Sigmoid colon (tissue), 7 donors: Measurements from ENCODE around the gene IFITM10. TPM values are rescaled to one million over a fixed set of nuclear protein-coding genes. Genes with fewer than 3 reads are reported as not detected.

ENCODE experiments used
- DNase-seq: peaks from one replicate; pipeline ENCODE4 v3.0.0-alpha.2; 2019
- H3K27ac ChIP-seq, 4 donors: fragments of 200-600 bp; sonication (generic); one replicate each; pipeline ENCODE4 v1.5.1; 2016 to 2019; ENCODE audit warnings: mild to moderate bottlenecking in 1 of 4
- H3K27me3 ChIP-seq, 3 donors: fragments of 200-600 bp; sonication (generic); one replicate each; pipeline ENCODE4 v1.5.1; 2019; ENCODE audit warnings: mild to moderate bottlenecking in 1 of 3
- H3K36me3 ChIP-seq, 4 donors: fragments of 200-600 bp; sonication (generic); one replicate each; pipeline ENCODE4 v1.5.1; 2016 to 2019
- H3K4me1 ChIP-seq, 4 donors: fragments of 200-600 bp; sonication (generic); one replicate each; pipeline ENCODE4 v1.5.1; 2017 to 2019
- H3K4me3 ChIP-seq, 4 donors: fragments of 200-600 bp; sonication (generic); one replicate each; pipeline ENCODE4 v1.5.1; 2017 to 2019; ENCODE audit warnings: mild to moderate bottlenecking in 2 of 4, moderate library complexity in 1 of 4
- H3K9me3 ChIP-seq, 4 donors: fragments of 200-600 bp in 3 of 4; sonication (generic) in 3 of 4; one replicate each; pipeline versions ENCODE4 v1.5.1 to v1.6.1; 2013 to 2019
- EP300 ChIP-seq, 4 donors: sonication (generic); formaldehyde crosslinking; IDR thresholded peaks; one replicate each; pipeline ENCODE4 v1.6.1; 2017; ENCODE audit warnings: antibody characterized with exemption in 4 of 4
- POLR2A ChIP-seq, 2 donors: fragments of 450-650 bp; IDR thresholded peaks; one replicate each; pipeline ENCODE4 v1.6.1; 2016; ENCODE audit warnings: antibody characterized with exemption in 2 of 2, mild to moderate bottlenecking in 2 of 2, moderate library complexity in 2 of 2
- POLR2AphosphoS5 ChIP-seq, 4 donors: sonication (generic); formaldehyde crosslinking; IDR thresholded peaks; one replicate each; pipeline ENCODE4 v1.6.1; 2017; ENCODE audit warnings: antibody characterized with exemption in 4 of 4
- WGBS, 2 donors: extraction: QIAGEN DNeasy Blood & Tissue Kit; methylation state at CpG; one replicate each; pipeline ENCODE4 v1.1.7; 2013; 5-methylcytosine and 5-hydroxymethylcytosine counted together
- intact Hi-C: fragments of 100-400 bp; cut with DNase I; formaldehyde crosslinking; loops from one replicate; pipeline ENCODE4 v1.15.1; 2023
- polyA plus RNA-seq, 3 donors: library from polyadenylated mRNA; stranded (reverse); fragments of 200-250 nt; gene quantifications; one replicate each; pipeline ENCODE4 v1.2.3, GENCODE V29; 2013
- total RNA-seq, 4 donors: library from RNA; depleted of rRNA; stranded (reverse); fragments of >200 nt; gene quantifications; one replicate each; pipeline ENCODE4 v1.1.0, GENCODE V29; 2016
- TF ChIP-seq, protein P1 (sequence below), 4 experiments: fragments of 450-650 bp in 3 of 4; fragments of 200-600 bp in 1 of 4; IDR thresholded peaks; one replicate each; pipeline ENCODE4 v1.5.1; 2016 to 2019; ENCODE audit warnings: antibody characterized with exemption in 4 of 4, mild to moderate bottlenecking in 3 of 4, moderate library complexity in 2 of 4
- donor health status: healthy with polysubstance abuse.
- donor health status: Bipolar disorder and iron deficiency.
- donor health status: healthy.

The IFITM10 gene
- total and polyA plus RNA-seq, 7 donors = 0.36 to 1.4 (median 0.60) TPM; not detected in 2

GRCh38 chr11:1736447-1736992 is 13.9 kb downstream of the IFITM10 start:
- intact Hi-C loops = no loop called here
- no peak for DNase-seq
- Histone ChIP-seq H3K36me3 (no peaks in the 10 kb centered on the region), H3K4me1 (no peaks in the 10 kb centered on the region), H3K9me3 (peaks cover 3 to 13% (median 10%) of the 10 kb centered on the region in 4 donors), H3K4me3 (no peak overlapping the region), H3K27me3 (peaks cover 0 to 78% (median 48%) of the 10 kb centered on the region in 3 donors), H3K27ac (no peak overlapping the region)
- WGBS, 2 donors = 61 to 75% methylated on average over 3 of the region's 3 CpGs
- TF ChIP-seq EP300 (IDR thresholded peaks at IDR 0.05) (no peak), POLR2AphosphoS5 (IDR thresholded peaks at IDR 0.05) (no peak), POLR2A (IDR thresholded peaks at IDR 0.05) (no peak)
- TF ChIP-seq, protein P1, sequence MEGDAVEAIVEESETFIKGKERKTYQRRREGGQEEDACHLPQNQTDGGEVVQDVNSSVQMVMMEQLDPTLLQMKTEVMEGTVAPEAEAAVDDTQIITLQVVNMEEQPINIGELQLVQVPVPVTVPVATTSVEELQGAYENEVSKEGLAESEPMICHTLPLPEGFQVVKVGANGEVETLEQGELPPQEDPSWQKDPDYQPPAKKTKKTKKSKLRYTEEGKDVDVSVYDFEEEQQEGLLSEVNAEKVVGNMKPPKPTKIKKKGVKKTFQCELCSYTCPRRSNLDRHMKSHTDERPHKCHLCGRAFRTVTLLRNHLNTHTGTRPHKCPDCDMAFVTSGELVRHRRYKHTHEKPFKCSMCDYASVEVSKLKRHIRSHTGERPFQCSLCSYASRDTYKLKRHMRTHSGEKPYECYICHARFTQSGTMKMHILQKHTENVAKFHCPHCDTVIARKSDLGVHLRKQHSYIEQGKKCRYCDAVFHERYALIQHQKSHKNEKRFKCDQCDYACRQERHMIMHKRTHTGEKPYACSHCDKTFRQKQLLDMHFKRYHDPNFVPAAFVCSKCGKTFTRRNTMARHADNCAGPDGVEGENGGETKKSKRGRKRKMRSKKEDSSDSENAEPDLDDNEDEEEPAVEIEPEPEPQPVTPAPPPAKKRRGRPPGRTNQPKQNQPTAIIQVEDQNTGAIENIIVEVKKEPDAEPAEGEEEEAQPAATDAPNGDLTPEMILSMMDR (IDR thresholded peaks at IDR 0.05) = no peak

DNA sequence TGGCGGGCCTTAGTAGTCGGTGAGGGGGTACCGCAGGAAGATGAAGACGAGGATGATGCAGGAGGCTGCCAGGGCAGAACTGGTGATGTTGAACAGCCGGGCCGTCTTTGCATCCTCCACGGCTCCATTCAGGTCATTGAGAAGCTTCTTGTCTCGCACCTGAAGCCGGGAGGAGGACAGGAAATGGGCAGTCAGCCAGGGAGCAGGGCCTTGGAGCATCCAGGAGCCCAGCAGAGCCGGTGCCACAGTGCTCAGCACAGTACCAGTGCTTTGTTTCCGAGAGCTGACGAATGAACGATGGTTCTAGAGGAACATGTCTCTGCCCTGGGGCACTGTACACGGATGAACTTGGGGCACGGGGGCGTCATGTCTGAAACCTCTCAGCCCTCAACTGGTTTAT is 15.1 kb downstream of the IFITM10 start:
- no peak overlapping the region for H3K4me3 ChIP-seq
- intact Hi-C loops = no loop called here
- H3K9me3 ChIP-seq = peaks cover 3 to 13% (median 10%) of the 10 kb centered on the region in 4 donors
- DNase-seq = no peak
- TF ChIP-seq POLR2A (IDR thresholded peaks at IDR 0.05) (no peak), POLR2AphosphoS5 (IDR thresholded peaks at IDR 0.05) (no peak), EP300 (IDR thresholded peaks at IDR 0.05) (no peak)
- TF ChIP-seq, protein P1 (IDR thresholded peaks at IDR 0.05) = no peak
- H3K36me3 ChIP-seq = no peaks in the 10 kb centered on the region
- 78 to 84% methylated on average over 16 of the region's 16 CpGs for WGBS, 2 donors
- H3K27ac ChIP-seq = no peak overlapping the region
- H3K27me3 ChIP-seq = peaks cover 0 to 82% (median 49%) of the 10 kb centered on the region in 3 donors
- H3K4me1 ChIP-seq = no peaks in the 10 kb centered on the region

DNA sequence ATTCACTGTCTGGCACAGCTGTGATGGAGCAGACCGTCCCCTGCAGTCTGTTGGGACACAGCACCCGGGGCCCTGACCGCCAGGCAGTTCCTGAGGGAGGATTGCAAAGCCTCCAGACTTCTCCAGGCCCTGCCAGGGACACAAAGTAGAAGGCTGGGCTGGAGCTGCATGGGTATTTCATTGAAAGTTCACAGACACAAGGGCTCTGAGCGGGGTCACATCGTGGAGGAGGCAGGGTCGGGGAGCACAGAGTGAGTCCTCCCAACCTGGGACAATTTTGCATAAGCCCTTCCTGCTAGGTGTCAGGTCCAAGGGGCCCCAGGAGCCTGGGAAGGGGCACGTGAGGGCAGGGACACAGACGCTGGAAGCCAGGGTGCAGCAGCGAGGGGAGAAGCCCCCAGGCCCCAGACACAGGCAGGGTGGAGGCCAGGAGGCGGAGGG is 15.7 kb downstream of the IFITM10 start:
- DNase-seq = no peak
- no peak overlapping the region for H3K27ac ChIP-seq
- intact Hi-C loops = no loop called here
- TF ChIP-seq, protein P1 (IDR thresholded peaks at IDR 0.05) = no peak
- TF ChIP-seq POLR2A (IDR thresholded peaks at IDR 0.05) (no peak), POLR2AphosphoS5 (IDR thresholded peaks at IDR 0.05) (no peak), EP300 (IDR thresholded peaks at IDR 0.05) (no peak)
- H3K9me3 ChIP-seq = peaks cover 3 to 13% (median 10%) of the 10 kb centered on the region in 4 donors
- no peak overlapping the region for H3K4me3 ChIP-seq
- no peaks in the 10 kb centered on the region for H3K4me1 ChIP-seq
- peaks cover 0 to 87% (median 55%) of the 10 kb centered on the region in 3 donors for H3K27me3 ChIP-seq
- 57 to 63% methylated on average over 10 of the region's 10 CpGs for WGBS, 2 donors
- no peaks in the 10 kb centered on the region for H3K36me3 ChIP-seq

DNA sequence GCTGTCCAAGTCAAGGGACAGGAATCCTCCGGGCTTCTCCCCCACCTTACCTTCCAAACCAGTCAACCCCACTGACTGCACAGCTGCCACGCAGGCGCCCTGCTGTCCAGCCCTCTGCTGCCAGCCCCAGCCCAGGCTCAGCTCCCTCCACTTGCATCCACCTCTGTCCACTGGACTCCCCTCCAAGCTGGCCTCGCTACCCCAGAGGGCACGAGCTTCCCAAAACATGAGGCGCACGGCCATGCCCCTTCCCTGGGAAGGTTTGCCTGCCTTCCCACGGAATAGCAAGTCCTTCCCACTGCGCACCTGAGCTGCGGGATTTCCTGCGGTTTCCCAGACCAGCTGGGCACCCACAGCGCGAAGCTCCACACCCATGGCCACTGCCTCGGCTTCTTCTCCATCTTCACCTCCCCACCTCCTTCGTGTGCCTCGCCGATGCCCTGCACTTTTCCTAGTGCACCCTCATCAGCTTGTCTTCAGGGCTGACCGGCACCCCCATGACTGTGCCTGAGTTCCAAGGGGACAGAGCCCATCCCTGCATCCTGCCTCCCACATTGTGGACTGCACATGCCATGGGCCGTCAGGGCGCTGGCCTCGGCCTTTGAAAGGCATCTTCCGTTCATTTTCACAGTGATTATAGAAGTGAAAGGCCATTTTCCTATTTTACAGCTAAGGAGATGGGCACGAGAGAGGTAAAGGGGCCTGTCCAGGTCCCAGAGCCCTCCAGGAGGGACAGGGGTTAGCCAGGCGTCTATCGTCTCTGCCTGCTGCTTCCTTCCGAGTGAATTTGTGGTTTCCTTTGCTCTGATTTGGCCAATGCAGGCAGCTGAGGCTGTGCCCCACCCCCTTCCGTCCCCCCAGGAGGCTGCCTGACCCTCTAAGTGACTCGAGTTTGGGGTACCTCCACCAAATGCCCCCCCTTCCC is 16.4 kb downstream of the IFITM10 start:
- Histone ChIP-seq H3K4me3 (no peak overlapping the region), H3K27me3 (peaks cover 0 to 94% (median 62%) of the 10 kb centered on the region in 3 donors), H3K4me1 (no peaks in the 10 kb centered on the region), H3K36me3 (no peaks in the 10 kb centered on the region), H3K27ac (no peak overlapping the region), H3K9me3 (peaks cover 3 to 13% (median 10%) of the 10 kb centered on the region in 4 donors)
- TF ChIP-seq POLR2AphosphoS5 (IDR thresholded peaks at IDR 0.05) = no peak
- TF ChIP-seq EP300 (IDR thresholded peaks at IDR 0.05) = no peak
- no peak for TF ChIP-seq POLR2A (IDR thresholded peaks at IDR 0.05)
- TF ChIP-seq, protein P1 (IDR thresholded peaks at IDR 0.05) = no peak
- intact Hi-C loops = no loop called here
- WGBS, 2 donors = 69 to 78% methylated on average over 28 of the region's 28 CpGs
- DNase-seq = no peak
